HG02852 (cell line): ENCODE measurements around the gene ACBD5.

Experiments
- ATAC-seq: cut with Tn5 transposase; IDR thresholded peaks from one replicate; pipeline ENCODE4 v1.9.1; 2021; ENCODE audit warnings: mild to moderate bottlenecking, moderate library complexity; ENCODE audit not compliant: unreplicated experiment

Gene ACBD5

DNA sequence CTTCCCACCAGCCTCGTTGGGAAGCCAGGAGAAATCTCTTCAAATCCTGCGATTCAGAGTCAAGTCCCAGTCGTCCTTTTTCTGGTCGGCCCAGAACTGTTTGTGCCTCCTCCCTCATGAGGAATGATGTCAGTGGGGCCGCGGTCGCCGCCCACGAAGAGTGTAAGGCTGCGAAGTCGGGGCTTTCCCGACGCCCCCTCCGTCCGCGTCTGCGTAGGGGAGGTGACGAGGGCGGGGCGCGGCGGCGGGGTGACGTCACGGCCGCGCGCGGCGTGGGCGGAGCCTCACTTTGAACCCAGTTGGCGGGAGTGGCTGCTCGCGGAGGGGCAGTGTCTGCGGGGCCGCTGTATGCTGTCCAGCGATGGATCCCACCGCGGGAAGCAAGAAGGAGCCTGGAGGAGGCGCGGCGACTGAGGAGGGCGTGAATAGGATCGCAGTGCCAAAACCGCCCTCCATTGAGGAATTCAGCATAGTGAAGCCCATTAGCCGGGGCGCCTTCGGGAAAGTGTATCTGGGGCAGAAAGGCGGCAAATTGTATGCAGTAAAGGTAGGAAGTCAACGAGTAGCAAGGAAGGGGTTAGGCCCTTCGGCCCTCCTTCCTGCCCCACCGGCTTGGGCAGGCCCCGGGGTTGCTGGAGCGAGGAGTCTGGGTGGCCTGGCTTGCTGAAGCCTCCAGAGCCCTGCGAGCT lies 85.4 kb downstream of the ACBD5 start, which contains the start of gene MASTL:
MASTL (plus strand) TSS at position 287 of the 689 bp plus-strand sequence; CDS start at position 362, 75 bp downstream.
- ATAC-seq, result peak; percentile 73

GRCh38 chr10:27153845-27154193 lies 86.8 kb downstream of the ACBD5 start:
- ATAC-seq, result peak; percentile 2

DNA sequence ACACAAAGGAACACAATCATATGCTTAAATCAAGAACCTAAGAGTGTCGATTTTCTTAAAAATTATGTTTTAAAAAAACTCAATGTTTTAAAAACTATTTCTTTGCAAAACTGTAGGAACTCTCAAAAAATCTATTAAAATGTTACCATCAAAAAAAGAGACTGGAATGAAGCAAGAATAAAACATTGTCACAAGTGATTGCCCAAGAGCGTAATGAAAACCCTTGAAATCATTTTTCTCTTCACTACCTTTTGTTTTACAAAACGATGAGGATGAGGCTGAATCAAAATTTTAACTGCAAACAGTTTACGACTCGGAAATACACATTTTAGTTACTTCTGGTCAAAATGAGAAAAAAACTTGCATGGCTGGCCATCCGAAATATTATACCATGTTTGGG lies 87.3 kb downstream of the ACBD5 start:
- no peak for ATAC-seq

DNA sequence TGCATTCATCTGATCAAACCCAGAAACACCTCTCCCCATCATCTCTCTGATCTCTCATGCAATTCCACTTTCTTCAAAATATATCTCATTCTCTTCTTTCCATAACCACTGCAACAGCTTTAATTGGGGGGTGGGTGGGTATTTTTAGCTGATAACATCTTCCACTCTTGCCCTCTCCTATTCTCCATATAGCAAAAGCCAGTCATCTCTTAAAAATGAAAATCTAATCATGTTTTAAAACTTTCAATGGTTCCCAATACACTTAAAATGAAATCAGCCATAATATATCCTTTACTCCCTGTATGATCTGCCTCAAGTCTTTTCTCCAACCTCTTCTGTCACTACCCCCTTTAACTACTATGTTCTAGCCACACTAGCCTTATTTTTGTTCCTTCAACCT lies 87.9 kb downstream of the ACBD5 start:
- ATAC-seq, result no peak

GRCh38 chr10:27150261-27150660 lies 90.3 kb downstream of the ACBD5 start:
- ATAC-seq, result no peak

GRCh38 chr10:27147701-27148100 lies 92.9 kb downstream of the ACBD5 start:
- no peak for ATAC-seq

GRCh38 chr10:27145937-27146336 lies 94.7 kb downstream of the ACBD5 start:
- ATAC-seq, result no peak
